Progenitor cell of endocrine pancreas (in vitro differentiated cells): Measurements from ENCODE around the gene TTLL6. TPM values are rescaled to one million over a fixed set of nuclear protein-coding genes. Genes with fewer than 3 reads are reported as not detected.
"Not testable (repeated sequence)": the region's sequence is repeated elsewhere in the genome, so short reads cannot be mapped to it uniquely, and the experiment has no call there.

Experiments used
- DNase-seq: peaks from one replicate; pipeline ENCODE4 v3.0.0; 2021; ENCODE audit warnings: low spot score; ENCODE audit not compliant: unreplicated experiment
- H3K27ac Mint-ChIP-seq: 2 replicates; pipeline ENCODE4 v1.8.0; 2021; ENCODE audit warnings: mild to moderate bottlenecking, moderate library complexity, mixed read lengths
- H3K27me3 Mint-ChIP-seq: 2 replicates; pipeline ENCODE4 v1.8.0; 2021; ENCODE audit warnings: mixed read lengths
- H3K36me3 Mint-ChIP-seq: 2 replicates; pipeline ENCODE4 v1.8.0; 2022; ENCODE audit warnings: mixed read lengths; ENCODE audit not compliant: insufficient read depth
- H3K4me1 Mint-ChIP-seq: 2 replicates; pipeline ENCODE4 v1.8.0; 2021; ENCODE audit warnings: low read depth, mixed read lengths
- H3K4me3 Mint-ChIP-seq: 2 replicates; pipeline ENCODE4 v1.8.0; 2021; ENCODE audit warnings: low read depth, mild to moderate bottlenecking, moderate library complexity, mixed read lengths
- H3K9me3 Mint-ChIP-seq: 2 replicates; pipeline ENCODE4 v1.8.0; 2021; ENCODE audit warnings: low read depth, mixed read lengths
- microRNA-seq: library from miRNA; unstranded; fragments of <30 nt; microRNA quantifications from one replicate; pipeline ENCODE4 v1.1.0, GENCODE V29; 2020; ENCODE audit warnings: borderline number of aligned reads; ENCODE audit not compliant: unreplicated experiment
- total RNA-seq: library from RNA; stranded (reverse); gene quantifications from 2 replicates; pipeline ENCODE4 v1.2.1, GENCODE V29; 2021
- TF ChIP-seq, protein P1 (sequence below): fragments of 200-600 bp; sonication (generic); IDR thresholded peaks from one replicate; pipeline ENCODE4 v1.5.0; 2021; ENCODE audit warnings: antibody characterized with exemption, mild to moderate bottlenecking; ENCODE audit not compliant: unreplicated experiment

Gene TTLL6
- total RNA-seq, 1 donor from 2014 or later, result 4.0 TPM

DNA sequence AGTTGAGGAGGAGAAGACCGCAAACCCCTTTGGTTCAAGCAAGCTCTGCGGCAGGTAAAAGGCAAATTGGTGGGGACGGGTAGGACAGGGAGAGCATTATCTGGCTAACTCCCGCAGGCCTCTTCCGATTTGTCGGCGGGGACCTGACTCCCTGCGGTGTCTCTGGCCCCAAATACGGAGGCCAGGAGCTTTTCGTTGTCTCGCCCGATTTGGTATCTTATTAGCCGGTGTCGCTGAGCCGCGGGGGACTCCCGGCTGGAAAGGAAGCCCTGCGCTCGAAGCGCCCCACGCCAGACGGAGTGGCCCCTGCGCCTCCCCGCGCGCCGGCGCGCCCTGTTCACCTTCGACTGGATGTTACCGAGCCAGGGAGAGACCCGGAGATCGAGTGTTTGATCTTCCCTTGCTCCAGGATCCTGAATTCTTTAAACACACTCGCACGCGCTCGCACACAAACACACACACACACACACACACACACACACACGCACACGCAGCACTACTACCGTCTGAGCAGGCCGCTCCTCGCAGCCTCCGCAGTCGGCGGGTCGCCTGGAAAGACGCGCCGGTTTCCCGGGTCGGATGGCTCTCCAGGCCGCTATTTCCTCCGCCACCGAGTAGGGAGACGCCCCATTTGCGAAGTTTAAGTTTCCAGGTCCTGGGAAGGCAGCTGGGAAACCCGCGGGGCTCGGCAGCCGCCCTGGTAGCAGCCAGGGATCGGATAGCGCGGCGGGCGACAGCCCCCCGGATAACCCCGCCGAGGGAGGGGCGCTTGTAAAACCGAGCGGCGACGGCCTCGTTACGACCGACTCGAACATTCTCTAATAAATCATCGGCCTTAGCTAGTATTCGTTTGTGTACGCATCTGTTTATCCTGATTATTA, 98.0 kb downstream of the TTLL6 start:
- DNase-seq, result no peak
- Mint-ChIP-seq H3K4me3 (peak overlapping the region; percentile 35), H3K27ac (peak overlapping the region; percentile 77), H3K36me3 (no peaks in the 10 kb centered on the region), H3K4me1 (peaks cover 2% of the 10 kb centered on the region), H3K27me3 (peaks cover 99% of the 10 kb centered on the region), H3K9me3 (no peaks in the 10 kb centered on the region)
- TF ChIP-seq, protein P1, sequence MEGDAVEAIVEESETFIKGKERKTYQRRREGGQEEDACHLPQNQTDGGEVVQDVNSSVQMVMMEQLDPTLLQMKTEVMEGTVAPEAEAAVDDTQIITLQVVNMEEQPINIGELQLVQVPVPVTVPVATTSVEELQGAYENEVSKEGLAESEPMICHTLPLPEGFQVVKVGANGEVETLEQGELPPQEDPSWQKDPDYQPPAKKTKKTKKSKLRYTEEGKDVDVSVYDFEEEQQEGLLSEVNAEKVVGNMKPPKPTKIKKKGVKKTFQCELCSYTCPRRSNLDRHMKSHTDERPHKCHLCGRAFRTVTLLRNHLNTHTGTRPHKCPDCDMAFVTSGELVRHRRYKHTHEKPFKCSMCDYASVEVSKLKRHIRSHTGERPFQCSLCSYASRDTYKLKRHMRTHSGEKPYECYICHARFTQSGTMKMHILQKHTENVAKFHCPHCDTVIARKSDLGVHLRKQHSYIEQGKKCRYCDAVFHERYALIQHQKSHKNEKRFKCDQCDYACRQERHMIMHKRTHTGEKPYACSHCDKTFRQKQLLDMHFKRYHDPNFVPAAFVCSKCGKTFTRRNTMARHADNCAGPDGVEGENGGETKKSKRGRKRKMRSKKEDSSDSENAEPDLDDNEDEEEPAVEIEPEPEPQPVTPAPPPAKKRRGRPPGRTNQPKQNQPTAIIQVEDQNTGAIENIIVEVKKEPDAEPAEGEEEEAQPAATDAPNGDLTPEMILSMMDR, result no peak

DNA sequence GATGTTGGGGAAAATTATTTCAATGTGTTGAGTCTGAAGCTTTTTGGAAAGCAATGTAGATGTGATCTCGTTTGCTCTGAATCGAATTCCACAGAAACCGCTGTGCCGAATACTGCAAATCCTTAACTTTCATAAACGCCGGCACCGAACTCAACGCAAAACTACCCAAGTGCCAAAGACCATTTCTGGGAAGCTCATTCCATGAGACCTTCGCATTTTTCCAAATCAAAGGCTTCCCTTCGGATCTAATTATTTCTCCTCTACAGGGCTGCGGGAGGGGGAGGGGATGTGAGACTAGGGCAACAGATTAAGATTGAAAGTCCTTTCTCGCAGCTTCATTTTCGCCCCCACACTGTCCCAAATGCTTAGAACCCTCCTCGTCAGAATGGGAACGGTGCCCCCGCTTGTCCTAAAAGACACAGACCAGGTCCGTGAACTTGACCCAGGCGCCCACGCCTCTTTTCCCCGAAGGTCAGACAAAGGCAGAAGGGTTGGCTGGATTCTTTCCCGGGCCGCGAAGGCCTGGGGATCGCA, 98.7 kb downstream of the TTLL6 start:
- peaks cover 99% of the 10 kb centered on the region for H3K27me3 Mint-ChIP-seq
- H3K4me1 Mint-ChIP-seq, result peaks cover 2% of the 10 kb centered on the region
- TF ChIP-seq, protein P1, result no peak
- H3K36me3 Mint-ChIP-seq, result no peaks in the 10 kb centered on the region
- no peaks in the 10 kb centered on the region for H3K9me3 Mint-ChIP-seq
- no peak for DNase-seq
- H3K27ac Mint-ChIP-seq, result peak overlapping the region; percentile 77
- H3K4me3 Mint-ChIP-seq, result no peak overlapping the region

GRCh38 chr17:48717367-48718226, 99.4 kb downstream of the TTLL6 start:
- no peak for DNase-seq
- peak overlapping the region; percentile 77 for H3K27ac Mint-ChIP-seq
- H3K9me3 Mint-ChIP-seq, result no peaks in the 10 kb centered on the region
- no peak overlapping the region for H3K4me3 Mint-ChIP-seq
- H3K36me3 Mint-ChIP-seq, result no peaks in the 10 kb centered on the region
- TF ChIP-seq, protein P1, result no peak
- H3K4me1 Mint-ChIP-seq, result peaks cover 2% of the 10 kb centered on the region
- H3K27me3 Mint-ChIP-seq, result peaks cover 97% of the 10 kb centered on the region

GRCh38 chr17:48716549-48716948, 100.5 kb downstream of the TTLL6 start:
- not testable (repeated sequence) for H3K27ac Mint-ChIP-seq, H3K9me3 Mint-ChIP-seq, H3K36me3 Mint-ChIP-seq, H3K4me3 Mint-ChIP-seq, DNase-seq, H3K4me1 Mint-ChIP-seq
- H3K27me3 Mint-ChIP-seq, result peaks cover 92% of the 10 kb centered on the region

DNA sequence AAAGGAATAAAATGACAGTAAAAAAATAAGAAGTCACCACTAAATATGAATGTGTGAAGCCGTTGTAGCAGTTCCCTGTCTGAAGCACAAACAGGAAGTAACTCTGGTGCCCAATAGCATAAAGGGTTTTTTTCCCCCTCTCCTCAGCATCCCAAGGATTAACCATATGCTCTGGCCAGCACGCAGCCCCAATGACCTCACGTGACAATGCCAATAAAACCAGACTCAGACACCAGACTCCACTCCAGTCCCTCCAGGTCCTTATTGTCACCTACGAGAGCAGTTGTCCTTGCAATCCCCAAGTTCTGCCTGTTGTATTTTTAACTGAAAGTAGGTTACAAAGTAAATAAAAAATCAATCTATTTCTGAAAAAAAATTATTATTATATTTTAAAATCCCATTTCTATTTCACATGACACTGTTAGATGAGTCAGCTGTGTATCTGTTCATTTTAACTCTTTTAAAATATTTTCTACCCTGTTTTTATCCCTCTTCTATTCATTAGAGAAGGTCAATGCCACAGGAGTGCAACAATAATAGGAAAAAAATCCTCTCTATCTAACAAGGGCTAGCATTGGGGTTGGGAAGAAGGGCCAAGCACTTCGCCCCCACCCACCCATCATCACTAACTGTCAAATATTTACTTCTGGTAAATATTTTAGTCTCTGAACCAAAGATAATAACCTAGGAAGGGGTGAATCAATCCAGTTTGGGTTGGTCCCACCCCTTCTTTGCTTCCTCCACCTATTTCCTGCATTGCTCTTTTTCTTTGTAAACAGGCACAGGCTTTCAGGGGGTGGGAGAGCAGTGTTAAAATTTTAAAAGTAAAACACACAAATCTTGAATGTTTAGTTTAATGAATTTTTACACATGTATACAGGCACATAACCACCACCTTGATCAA, 101.3 kb downstream of the TTLL6 start:
- TF ChIP-seq, protein P1, result no peak
- Mint-ChIP-seq H3K27ac (no peak overlapping the region), H3K36me3 (no peaks in the 10 kb centered on the region), H3K27me3 (peaks cover 91% of the 10 kb centered on the region), H3K9me3 (no peaks in the 10 kb centered on the region), H3K4me3 (no peak overlapping the region), H3K4me1 (peaks cover 2% of the 10 kb centered on the region)
- no peak for DNase-seq

Small RNAs within 50 kb of the gene (microRNA-seq; reads per million reads assigned to microRNA genes)
- not detected for gene MIR3185

Other genes with a start within 250 kb of the TTLL6 start
- gene HOXB4, start 238.9 kb downstream of the TTLL6 start, total RNA-seq, result 3.4 and 6.0 TPM in 2 replicates
- gene HOXB3, start 227.0 kb downstream of the TTLL6 start, total RNA-seq, result 19.4 and 32.1 TPM in 2 replicates
- 2.1 and 5.6 TPM in 2 replicates for gene HOXB5, start 223.4 kb downstream of the TTLL6 start, total RNA-seq
- 0.96 and 3.1 TPM in 2 replicates for gene HOXB6, start 212.2 kb downstream of the TTLL6 start, total RNA-seq
- 0.55 and 1.5 TPM in 2 replicates for gene HOXB7, start 206.2 kb downstream of the TTLL6 start, total RNA-seq
- gene HOXB8, start 201.9 kb downstream of the TTLL6 start, total RNA-seq, result 1.1 and 3.7 TPM in 2 replicates
- 0.18 TPM in 1 of 2 replicates, not detected in the other for gene HOXB9, start 190.9 kb downstream of the TTLL6 start, total RNA-seq
- gene PRAC1, start 94.7 kb downstream of the TTLL6 start, total RNA-seq, result not detected in 2 replicates
- gene PRAC2, start 94.0 kb downstream of the TTLL6 start, total RNA-seq, result not detected in 2 replicates
- not detected in 2 replicates for gene HOXB13, start 88.5 kb downstream of the TTLL6 start, total RNA-seq
- 85.3 and 92.6 TPM in 2 replicates for gene CALCOCO2, start 13.8 kb upstream of the TTLL6 start, total RNA-seq
- gene ATP5MC1, start 75.6 kb upstream of the TTLL6 start, total RNA-seq, result 40.2 and 45.1 TPM in 2 replicates
- 94.1 and 100 TPM in 2 replicates for gene UBE2Z, start 91.2 kb upstream of the TTLL6 start, total RNA-seq
- 128 and 133 TPM in 2 replicates for gene SNF8, start 127.6 kb upstream of the TTLL6 start, total RNA-seq
- not detected in 2 replicates for gene GIP, start 151.4 kb upstream of the TTLL6 start, total RNA-seq
- gene IGF2BP1, start 180.2 kb upstream of the TTLL6 start, total RNA-seq, result 298 and 326 TPM in 2 replicates